Measurements from ENCODE around the gene DCDC2. TPM values are rescaled to one million over a fixed set of nuclear protein-coding genes. Genes with fewer than 3 reads are reported as not detected.

The DCDC2 gene
- total and polyA plus RNA-seq, 7 donors = under 0.01 to 1.6 (median 0.53) TPM; not detected in 3

GRCh38 chr6:24283043-24283985 lies 74.5 kb downstream of the DCDC2 start:
- Histone ChIP-seq H3K27me3 (no peaks in the 10 kb centered on the region), H3K9me3 (no peaks in the 10 kb centered on the region), H3K27ac (no peak overlapping the region), H3K36me3 (no peaks in the 10 kb centered on the region), H3K4me3 (peak overlapping the region in 1 of 4 donors; percentile 1), H3K4me1 (peaks cover 0 to 13% (median 6%) of the 10 kb centered on the region in 4 donors)
- DNase-seq = peak; percentile 81
- TF ChIP-seq CTCF (IDR thresholded peaks at IDR 0.05) (peak in 3 of 4 experiments; percentile 25 to 57 (median 37)), POLR2A (IDR thresholded peaks at IDR 0.05) (no peak), EP300 (IDR thresholded peaks at IDR 0.05) (no peak)
- 1 to 5% methylated on average over 10 of the region's 10 CpGs for WGBS, 2 donors
- intact Hi-C loops (cut with DNase I) = loop anchor here (10.0 kb wide), 1 partner anchor 101 kb away; no protein-coding TSS in a partner anchor

- peaks cover 0 to 4% (median 0%) of the 10 kb centered on the region in 4 donors for H3K4me1 ChIP-seq
- intact Hi-C loops (cut with DNase I) = loop anchor here (10.0 kb wide), 1 partner anchor 210 kb away; no protein-coding TSS in a partner anchor
- TF ChIP-seq EP300 (IDR thresholded peaks at IDR 0.05) = no peak
- peak; percentile 13 to 49 (median 30) for TF ChIP-seq CTCF (IDR thresholded peaks at IDR 0.05)
- no peaks in the 10 kb centered on the region for H3K9me3 ChIP-seq
- no peaks in the 10 kb centered on the region for H3K27me3 ChIP-seq
- no peaks in the 10 kb centered on the region for H3K36me3 ChIP-seq
- whole genome bisulfite sequencing, 2 donors = 0 to 6% methylated on average over 1 of the region's 1 CpG
- no peak for DNase-seq
- H3K27ac ChIP-seq = no peak overlapping the region
- H3K4me3 ChIP-seq = no peak overlapping the region
Measured at GRCh38 chr6:24274441-24275083, 83.3 kb downstream of the DCDC2 start.

GRCh38 chr6:24273096-24273870 lies 84.6 kb downstream of the DCDC2 start:
- Histone ChIP-seq H3K9me3 (no peaks in the 10 kb centered on the region), H3K27me3 (no peaks in the 10 kb centered on the region), H3K36me3 (no peaks in the 10 kb centered on the region), H3K4me1 (peaks cover 0 to 4% (median 0%) of the 10 kb centered on the region in 4 donors), H3K4me3 (no peak overlapping the region), H3K27ac (no peak overlapping the region)
- TF ChIP-seq CTCF (IDR thresholded peaks at IDR 0.05) (no peak), POLR2A (IDR thresholded peaks at IDR 0.05) (no peak), EP300 (IDR thresholded peaks at IDR 0.05) (no peak), POLR2AphosphoS5 (IDR thresholded peaks at IDR 0.05) (no peak)
- 75 to 84% methylated on average over 7 of the region's 7 CpGs for WGBS, 2 donors
- intact Hi-C loops (cut with DNase I) = loop anchor here (10.0 kb wide), 1 partner anchor 208 kb away; no protein-coding TSS in a partner anchor
- DNase-seq = no peak

- intact Hi-C loops (cut with DNase I) = loop anchor here (10.0 kb wide), 1 partner anchor 208 kb away; no protein-coding TSS in a partner anchor
- Histone ChIP-seq H3K36me3 (no peaks in the 10 kb centered on the region), H3K9me3 (no peaks in the 10 kb centered on the region), H3K27ac (no peak overlapping the region), H3K27me3 (no peaks in the 10 kb centered on the region), H3K4me3 (no peak overlapping the region), H3K4me1 (peaks cover 0 to 4% (median 0%) of the 10 kb centered on the region in 4 donors)
- DNase-seq = no peak
- TF ChIP-seq CTCF (IDR thresholded peaks at IDR 0.05) = no peak
- TF ChIP-seq POLR2AphosphoS5 (IDR thresholded peaks at IDR 0.05) = no peak
Measured at GRCh38 chr6:24272553-24272952, 85.3 kb downstream of the DCDC2 start.

All from sigmoid colon (tissue), 7 donors.